Skin of body (tissue), 2 donors: ENCODE results near the gene PNMA1. TPM values are rescaled to one million over a fixed set of nuclear protein-coding genes. Genes with fewer than 3 reads are reported as not detected.
A peak's percentile ranks its signal among the peaks of the same experiment; 100 is the strongest.
"Not testable (repeated sequence)": the region's sequence is repeated elsewhere in the genome, so short reads cannot be mapped to it uniquely, and the experiment has no call there.

Experiments used
- DNase-seq: peaks from one replicate; lab custom pipeline; 2025; lab: John Stamatoyannopoulos, UW
- total RNA-seq: library from RNA; depleted of rRNA; stranded (reverse); fragments of >200 nt; gene quantifications from one replicate; pipeline ENCODE4 v1.2.3, GENCODE V29; 2014

PNMA1 gene
- total RNA-seq, 1 donor from 2014 or later: 15.7 TPM

DNA sequence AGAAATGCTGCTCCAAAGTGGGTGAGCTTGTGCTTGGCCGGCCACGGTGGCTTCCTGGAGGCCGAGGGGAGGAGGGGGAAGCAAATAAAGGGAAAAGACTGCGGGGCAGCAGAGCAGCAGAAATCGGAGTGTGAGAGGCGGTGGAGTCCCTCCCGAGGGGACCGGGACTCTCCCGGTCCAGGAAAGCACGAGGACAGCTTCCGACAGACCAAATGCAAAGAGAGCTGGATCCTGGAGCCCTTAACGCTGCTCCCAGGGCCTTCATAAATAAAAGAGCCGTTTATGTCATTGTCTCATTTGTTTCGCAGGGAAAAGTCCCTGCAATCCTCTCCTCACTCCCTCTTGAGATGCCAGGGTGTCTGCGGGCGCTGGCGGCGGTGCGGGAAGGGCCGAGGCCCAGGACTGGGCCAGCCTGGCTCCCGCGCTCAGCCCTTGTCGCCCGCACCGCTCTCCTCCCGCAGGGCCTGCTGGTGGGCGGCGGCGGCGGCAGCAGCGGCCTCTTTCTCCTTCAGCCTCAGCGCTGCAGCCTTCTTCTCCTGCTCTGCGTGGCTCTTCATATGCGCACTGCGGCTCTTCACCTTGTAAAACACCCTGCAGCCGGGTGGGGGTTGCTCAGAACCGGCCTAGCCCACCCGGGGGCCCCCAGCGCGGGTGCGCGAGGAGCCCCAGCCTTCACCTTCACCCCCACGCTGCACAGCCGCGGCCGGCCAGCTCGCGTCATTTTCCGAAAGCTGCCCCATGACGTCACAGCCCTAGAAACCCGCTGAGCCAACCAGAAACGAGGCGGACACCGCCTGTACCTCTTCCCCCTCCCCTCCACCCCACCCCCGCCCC, 4.5 kb upstream of the PNMA1 start:
- no peak for DNase-seq

DNA sequence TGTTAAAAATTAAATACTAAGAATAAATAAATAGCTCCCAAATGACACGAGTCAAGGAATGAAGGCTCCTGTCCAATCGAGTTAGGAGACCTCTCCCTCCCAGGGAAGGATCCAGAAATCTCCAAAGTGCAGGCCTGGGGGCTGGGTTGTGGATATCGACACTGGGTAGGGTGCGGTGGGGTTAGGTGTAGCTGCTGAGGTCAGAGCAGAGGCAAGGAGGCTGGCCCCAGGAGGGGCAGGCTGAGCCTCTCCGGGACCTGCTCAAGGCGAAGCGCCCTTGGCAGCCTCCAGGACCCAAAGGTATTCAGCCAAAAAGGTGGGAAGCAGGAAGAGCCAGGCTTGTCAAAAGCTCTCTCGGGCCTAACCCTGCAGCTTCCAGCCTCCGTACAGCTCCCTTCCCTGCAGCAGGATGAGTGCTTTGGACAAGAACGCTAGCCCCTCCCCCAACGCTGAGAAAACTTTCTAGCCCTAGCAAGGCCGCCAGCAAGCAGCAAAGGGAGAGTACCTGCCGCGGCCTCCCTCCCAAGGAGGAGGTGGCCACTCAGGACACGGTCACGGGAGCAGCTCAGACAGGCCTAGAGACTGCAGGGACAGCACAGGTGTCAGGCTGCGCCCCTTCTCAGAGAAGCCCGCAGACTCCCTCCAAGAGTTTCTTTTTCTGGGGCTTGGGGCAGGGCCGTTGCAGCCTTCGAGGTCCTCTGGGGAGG, 3.7 kb upstream of the PNMA1 start:
- DNase-seq: no peak

DNA sequence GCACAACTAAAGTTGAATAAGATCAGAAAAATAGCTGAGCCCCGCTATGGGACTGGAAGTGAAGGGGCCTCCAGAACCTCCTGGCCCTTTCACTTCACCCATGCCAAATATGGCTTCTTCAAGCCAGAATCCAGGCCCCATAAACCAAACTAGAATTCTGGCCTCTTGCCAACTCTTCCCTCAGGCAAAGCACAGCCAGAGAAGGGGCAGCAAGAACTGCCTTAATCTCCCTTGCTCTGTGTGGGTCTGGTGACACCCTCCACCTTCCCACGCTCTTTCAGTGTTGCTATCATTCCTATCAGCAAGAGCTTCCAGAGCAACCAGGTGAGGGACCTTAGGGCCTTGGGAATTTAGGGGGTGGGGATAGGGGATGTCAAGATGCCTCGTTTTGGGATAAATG, 3.1 kb upstream of the PNMA1 start:
- DNase-seq: no peak

DNA sequence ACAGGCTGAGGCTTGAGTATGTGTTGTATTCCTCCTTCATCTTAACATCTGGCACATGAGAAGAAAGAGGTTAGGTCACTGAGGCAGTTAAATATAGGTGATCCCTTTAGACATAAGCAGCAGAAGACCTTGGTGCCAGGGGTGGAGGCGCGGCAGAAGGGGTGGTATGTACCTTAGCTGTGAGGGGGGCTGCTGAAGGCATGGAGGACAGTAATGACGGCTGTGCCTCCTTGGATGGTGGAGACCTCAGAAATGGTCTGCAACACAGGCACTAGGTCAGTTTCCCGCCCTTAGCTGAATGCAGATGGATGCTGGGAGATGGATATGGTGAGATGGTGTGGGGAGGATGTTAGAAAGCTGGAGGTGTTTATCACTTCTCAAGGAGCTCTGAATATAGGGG, 1.5 kb upstream of the PNMA1 start:
- DNase-seq: no peak

DNA sequence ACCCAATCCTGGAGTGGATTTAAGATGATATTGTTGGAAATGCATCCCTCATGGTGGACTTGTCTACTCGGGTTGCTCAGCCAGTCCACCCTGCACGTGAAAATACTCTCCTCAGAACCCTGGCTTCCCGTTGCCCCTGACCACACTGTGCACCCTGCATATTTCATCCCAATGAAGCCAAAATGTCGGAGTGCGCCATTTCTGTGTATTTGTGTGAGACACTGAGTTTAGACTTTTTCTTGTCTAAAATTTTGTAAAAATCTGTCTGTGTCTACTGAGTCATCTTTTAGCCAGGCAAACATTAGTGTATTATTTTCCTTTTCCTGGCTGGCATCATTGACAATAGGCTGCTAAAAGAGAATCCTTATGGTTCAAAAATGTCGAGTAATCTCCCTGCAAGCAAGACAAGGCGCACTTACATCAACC, 485 bp upstream of the PNMA1 start:
- peak; percentile 52 for DNase-seq

DNA sequence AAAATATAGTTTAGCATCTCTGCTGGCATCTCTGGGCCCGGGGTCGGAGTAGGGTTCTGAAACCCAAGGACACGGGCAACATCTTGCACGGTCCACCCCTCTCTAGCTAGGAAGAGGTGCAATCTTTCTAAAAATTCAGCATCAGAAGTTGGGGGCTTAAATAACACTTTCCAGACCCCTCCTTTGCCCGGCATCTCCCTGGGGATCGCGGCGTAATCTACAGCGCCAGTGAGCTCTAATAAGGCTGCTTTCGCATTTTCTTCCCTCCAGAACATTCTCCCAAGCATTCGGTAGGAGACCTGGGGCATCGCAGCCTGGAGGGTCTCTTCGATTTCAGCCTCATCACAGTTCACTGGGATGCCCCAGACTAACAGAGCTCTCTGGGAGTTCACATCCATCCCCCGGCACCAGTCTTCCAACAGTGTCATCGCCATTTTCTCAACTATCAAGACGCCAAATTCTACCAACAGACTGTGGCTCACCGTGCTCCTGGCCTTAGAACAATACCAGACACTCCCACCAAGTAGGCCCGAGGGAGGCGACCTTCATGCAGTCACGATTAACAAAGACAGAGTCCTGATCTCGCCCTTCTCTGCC, 880 bp downstream of the PNMA1 start:
- no peak for DNase-seq

DNA sequence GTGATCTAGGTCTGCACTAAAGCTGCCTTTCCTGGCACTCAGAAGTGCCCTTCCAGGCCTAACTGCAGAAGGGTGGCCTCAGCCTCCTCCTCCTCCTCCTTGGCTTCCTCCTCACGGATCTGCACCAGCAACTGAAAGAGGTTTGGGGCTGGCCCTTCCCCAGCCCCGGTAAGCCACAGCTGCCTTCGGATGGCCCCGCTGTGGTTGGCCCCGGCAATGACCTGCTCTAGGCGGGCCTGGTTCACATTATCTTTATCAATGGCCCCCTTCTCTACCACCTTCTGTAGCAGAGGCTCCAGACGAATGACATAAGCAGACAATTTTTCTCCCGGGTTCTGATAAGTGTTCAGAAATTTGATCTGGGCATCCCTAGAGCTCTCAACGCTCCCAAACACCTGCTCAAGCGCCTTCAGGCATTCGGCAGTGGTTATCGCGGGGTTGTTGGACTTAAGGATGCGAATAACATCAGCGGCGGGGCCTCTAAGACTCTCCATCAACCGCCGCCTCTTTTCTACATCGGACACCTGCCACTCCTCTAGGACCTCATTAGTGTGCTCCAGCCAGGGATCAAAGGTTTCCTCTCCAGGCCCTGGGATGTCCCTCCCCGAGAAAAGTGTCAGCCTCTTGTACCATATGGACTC, 1.5 kb downstream of the PNMA1 start:
- no peak for DNase-seq

DNA sequence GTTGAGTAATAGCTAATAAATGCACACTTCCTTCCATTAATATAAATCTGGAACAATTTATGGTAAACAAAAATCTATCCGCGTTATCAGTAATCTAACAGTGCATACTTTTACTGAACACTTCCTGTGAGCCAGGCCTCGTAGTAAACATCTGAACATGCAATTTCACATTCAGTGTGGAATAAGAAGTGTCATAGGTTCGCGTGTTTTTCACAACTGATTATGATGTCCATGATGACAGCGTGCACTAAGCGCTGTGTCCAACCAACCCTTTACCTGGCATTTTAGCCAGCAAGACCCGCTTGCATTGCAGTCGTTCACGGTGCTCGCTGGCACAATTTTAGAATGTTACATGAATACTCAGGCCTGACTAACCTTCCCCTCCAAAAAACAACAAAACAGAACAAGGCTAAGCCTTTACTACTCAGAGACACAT, 2.1 kb downstream of the PNMA1 start:
- peak; percentile 28 for DNase-seq

DNA sequence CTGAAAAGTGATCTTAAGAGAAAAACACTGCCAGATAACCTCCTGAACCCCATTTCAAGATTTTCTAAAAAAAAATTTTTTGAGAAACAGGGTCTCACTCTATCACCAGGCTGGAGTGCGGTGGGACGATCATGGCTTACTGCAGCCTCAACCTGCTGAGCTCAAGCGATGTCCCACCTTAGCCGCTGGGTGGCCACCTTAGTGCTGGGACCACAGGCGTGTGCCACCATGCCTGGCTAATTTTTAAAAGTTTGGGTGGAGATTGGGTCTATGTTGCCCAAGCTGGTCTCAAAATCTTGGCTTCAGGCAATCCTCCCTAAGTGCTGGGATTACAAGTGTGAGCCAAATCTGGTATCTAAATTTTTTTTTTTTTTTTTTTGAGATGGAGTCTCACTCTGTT, 3.4 kb downstream of the PNMA1 start:
- DNase-seq: no peak

DNA sequence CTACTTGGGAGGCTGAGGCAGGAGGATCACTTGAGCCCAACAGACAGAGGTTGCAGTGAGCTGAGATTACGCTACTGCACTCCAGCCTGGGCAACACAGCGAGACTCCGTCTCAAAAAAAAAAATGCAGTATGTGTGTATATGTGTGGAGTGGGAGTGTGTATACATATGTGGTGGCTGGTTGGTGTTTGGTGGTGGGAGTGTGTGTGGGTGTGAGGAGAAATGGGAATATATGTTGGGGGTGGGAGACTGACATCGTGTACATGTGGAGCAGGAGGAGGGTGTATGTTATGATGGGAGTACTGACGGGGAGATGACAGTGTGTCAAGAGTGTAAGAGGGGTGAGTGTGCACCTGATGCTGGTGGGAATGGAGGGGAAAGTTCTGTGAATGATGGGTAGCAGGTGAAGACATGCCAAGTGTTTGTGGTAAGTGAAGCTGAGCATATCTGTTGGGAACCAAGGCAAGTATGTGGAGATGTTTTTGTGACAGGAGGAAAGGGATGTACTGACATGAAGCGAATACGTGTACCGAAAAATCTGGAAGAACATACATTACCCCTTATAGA, 4.2 kb downstream of the PNMA1 start:
- DNase-seq: no peak

DNA sequence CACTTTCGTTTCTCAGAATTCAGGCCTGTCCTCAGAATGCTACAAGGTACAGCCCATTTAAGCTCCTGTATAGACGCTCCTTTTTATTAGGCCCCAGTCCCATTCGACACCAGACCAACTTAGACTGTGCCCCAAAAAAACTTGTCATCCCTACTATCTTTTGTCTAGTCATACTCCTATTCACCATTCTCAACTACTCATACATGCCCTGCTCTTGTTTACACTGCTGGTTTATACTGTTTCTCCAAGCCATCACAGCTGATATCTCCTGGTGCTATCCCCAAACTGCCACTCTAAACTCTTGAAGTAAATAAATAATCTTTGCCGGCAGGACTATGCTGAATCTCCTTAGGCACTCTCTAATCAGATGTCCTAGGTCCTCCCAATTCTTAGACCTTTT, 6.1 kb downstream of the PNMA1 start:
- not testable (repeated sequence) for DNase-seq

DNA sequence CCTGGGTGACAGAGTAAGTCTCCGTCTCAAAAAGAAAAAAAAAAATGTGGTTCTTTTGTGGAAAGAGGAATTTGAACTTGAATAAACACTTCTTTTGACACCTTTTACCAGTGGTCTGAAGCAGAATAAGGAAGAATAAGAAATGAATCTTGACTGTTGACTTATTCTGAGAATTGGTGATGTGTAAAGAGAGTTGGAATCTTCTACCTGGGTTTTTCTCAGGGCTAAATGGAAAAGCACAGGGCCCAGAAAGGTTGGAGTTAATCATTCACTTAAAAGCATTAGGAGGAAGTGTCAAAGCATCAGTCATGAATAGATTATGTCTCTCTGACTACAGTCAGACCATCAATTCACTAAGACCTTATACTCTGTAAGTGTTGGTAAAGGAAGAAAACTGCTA, 13.9 kb downstream of the PNMA1 start:
- DNase-seq: no peak

DNA sequence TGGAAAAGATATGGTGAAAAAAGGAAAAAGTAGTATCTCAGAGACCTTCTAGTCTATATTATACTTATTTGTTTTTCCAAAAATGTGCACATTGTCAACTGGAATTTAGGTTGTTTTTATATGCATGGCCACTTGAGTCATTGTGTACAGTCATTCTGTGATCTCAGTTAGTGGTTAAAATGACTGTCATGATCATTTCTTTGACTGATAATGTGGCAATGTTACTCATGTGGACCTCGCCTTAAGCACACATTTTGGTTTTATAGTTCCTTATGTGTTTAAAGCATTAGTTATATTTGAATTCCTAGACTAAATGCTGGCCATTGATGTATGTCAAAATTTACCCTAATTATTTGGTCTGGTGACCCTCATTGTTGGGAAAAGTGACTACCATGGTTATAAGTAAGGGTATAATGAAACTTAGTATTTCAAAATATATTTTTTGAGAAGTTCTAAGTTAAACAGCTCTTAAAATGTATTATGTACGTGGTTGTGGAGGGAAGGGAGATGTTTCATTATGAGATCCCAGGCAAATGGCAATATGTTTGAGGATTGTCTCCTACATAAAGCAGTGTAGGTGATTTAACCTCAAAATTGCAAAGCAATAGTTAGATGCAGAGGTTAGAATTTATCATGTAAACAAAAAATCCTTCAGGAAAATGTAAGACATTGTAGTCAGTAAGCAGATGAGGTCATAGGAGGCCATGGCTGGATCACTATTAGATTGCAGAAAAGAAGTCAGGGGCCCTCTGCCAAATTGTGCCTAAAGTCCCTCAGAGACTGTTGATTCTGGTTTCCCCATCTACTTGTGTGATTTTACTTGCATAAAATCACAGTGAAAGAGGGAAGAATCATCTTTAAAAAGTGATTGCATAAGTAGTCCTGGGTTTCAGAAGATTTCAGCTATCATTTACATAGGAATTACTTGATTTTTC, 17.5 kb downstream of the PNMA1 start:
- no peak for DNase-seq

DNA sequence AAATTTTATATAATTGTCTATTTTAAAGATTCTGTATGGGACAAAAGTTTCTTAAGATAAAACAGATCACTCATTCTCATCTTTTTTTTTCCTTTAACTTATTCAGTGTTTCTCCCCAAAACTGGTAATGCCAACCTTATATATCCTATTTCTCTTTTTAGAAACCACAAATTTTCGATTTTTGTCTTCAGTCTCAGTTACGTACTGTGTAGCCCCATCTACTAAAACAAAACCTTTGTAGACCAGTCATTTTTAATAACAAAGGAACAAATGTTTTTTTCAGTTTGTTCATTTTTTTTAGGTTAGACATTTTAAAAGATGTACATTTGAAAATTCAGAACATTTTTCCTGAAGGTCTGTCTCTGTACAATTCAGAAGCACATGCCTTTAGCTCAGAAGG, 18.2 kb downstream of the PNMA1 start:
- no peak for DNase-seq

DNA sequence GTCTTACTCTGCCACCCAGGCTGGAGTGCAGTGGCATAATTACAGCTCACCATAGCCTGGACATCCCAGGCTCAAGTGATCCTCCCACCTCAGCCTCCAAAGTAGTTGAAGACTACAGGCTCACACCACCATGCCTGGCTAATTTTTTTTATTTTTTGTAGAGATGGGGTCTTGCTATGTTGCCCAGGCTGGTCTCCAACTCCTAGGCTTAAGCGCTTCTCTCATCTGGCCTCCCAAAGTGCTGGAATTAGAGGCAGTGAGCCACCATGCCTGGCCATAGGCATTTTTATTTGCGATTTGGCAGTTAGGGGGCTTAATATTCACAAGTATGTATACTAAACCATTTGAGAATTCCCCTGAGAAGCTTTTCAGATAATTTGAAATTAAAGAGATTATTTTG, 19.1 kb downstream of the PNMA1 start:
- DNase-seq: no peak

DNA sequence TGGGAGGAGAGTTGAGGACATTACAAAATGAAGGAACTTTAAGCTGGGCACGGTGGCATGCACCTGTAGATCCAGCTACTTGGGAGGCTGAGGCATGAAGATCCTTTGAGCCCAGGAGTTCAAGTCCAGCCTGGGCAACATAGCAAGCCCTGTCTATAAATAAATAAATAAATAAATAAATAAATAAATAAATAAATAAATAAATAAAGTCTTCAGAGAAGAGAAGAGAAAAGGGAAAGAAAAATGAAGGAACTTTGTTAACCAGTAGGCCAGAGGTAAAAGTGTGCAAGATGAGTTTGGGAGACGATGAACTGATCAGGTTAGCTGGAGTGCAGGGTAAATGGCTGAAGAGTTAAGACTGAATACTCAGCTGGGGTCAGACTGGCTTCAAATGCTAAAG, 20.1 kb downstream of the PNMA1 start:
- no peak for DNase-seq

DNA sequence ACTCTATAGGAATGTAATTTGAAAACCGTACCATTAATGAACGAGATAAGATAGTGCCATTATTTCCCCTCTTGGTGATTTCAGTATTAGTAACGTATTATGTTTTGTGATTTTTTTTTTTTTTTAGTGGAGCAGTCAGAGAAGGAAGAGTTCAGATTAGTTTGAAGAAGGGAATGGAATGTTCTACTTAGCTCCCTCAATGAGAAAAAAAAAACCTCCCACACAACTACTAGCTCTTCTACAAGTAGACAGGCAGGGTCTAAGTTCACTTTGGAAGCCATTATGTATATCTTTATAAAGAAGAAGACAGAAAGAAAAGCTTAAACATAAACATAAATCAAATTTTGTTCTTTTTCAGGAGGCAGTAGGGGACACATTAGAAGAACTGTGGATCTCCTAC, 27.3 kb downstream of the PNMA1 start:
- DNase-seq: no peak

DNA sequence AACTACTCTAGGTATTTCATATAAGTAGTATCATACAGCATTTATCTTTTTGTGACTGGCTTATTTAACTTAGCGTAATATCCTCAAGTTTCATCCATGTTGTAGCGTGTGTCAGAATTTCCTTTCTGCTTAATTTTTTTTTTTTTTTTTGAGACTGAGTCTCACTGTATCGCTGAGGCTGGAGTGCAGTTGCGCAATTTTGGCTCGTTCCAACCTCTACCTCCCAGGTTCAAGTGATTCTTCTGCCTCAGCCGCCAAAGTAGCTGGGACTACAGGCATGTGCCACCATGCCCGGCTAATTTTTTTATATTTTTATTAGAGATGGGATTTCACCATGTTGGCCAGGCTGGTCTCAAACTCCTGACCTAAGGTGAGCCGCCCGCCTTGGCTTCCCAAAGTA, 28.9 kb downstream of the PNMA1 start:
- DNase-seq: no peak

DNA sequence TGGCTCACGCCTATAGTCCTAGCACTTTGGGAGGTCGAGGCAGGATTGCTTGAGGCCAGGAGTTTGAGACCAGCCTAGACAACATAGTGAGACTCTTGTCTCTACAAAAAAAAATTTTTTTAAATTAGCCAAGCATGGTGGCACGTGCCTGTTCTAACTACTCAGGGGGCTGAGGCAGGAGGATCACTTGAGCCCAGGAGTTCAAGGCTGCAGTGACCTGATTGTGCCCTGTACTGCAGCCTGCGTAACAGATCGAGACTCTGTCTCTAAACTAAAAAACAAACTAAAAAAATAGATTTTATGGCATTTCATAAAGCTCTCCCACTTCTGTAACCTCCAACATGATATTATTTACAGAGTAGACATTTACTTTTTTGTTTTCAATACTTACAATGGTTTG, 29.6 kb downstream of the PNMA1 start:
- no peak for DNase-seq

DNA sequence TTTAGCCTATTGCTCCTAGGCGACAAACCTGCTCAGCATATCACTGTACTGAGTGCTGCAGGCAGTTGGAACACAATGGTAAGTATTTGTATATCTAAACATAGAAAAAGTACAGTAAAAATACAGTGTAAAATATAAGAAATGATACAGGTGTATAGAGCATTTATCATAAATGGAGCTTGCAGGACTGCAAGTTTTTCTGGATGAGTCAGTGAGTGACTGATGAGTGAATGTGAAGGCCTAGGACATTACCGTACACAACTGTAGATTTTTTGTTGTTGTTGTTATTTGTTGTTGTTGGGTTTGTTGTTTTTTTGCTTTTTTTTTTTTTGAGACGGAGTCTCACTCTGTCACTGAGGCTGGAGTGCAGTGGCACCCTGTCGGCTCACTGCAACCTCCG, 33.4 kb downstream of the PNMA1 start:
- DNase-seq: no peak

DNA sequence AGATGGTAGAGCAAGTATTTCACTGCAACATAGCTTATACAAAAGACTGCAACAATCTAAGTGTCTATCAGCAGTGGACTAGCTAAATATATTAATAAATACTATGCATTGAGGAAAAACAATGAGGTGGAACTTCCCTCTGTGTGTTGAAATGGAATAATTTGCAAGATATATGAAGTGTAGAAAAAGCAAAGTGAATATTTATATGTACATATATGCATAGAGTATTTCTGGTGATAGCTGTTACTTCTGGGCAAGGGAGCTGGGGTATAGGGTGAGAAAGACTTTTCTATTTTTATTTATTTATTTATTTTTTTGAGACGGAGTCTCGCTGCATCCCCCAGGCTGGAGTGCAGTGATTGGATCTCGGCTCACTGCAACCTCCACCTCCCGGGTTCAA, 35.5 kb downstream of the PNMA1 start:
- DNase-seq: no peak
